GM21529 (cell line): ENCODE results near the gene KRT3.
"Not testable (repeated sequence)": the region's sequence is repeated elsewhere in the genome, so short reads cannot be mapped to it uniquely, and the experiment has no call there.

ENCODE experiments used
- ATAC-seq: cut with Tn5 transposase; IDR thresholded peaks from one replicate; pipeline ENCODE4 v1.9.1; 2021; ENCODE audit not compliant: unreplicated experiment

KRT3 gene

DNA sequence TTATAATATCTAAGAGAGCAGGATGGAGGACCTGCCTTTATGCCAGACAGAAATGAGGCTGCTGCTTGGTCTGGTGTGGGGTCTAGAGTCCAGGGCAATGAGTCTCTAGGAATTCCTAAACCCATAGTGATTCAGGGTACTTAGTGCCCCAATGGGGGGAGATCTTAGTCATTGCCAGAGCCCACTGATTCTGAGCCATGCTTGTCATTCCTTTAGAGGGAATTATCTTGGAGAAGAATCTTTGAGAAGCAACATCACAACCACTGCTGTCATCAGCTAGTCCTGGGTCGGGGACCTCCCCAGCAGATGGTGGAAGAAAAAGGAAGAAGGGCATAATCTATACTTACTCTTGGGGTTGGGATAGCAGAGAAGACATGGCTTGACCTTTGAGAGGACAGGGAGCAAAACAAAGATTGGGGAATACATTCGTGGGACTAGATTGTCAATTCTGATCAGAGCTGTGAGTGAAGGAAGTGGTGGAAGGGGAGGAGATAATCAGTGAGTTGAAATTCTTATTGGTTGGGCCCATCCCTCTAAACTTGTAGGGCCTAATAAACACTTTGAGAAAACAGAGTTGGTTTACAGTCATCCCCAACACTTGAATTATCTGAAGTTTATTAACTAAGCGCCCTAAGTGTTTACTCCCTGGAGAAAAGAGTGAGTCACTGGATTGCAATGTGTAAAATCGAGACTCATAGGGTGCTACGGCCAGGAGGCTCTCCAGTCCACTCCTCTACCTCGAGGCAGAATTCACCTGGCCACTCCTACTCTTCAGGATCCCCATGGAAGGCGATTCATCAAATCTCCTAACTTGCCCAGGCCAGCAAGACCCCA, 3.0 kb upstream of the KRT3 start:
- ATAC-seq, result no peak

DNA sequence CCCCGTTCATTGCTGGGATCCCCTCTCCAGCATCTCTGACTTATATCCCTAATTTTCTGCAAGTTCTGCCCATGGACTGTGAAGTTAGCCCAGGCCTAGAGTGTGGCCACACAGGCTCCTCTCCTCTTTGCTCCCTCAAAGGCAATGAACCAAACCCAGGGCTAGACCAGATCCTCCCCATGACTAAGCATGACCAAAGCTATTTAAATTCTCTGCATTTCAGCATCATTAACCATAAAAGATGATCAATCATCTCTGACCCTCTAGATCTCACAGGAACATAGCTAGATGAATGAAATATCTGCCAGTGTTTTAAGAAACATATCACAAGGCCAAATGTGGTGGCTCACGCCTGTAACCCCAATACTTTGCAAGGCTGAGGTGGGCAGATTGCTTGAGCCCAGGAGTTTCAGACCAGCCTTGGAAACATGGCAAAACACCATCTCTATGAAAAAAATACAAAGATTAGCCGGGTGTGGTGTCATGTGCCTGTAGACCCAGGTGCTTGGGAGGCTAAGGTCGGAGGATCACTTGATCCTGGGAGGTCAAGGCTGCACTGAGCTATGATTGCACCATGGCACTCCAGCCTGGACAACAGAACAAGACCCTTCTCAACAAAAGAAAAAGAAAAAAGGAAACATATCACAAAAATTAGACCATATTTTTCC, 2.2 kb upstream of the KRT3 start:
- no peak for ATAC-seq

DNA sequence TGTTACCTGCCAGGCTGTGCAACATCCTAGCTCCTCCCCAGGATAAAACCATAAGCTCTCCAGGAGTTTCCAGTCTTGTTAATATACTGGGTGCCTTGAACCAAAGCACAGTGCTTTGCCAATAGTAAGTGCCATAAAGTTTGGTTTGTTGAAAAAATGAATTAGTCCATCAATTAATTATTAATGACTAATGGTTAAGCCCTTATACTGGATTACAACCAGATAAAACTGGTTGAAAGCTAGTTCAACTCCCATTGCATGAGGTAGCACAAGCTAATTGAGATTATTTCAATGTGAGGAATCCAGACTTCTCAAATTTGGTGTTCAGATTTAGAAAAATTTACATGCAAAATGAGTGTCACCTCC, 1.6 kb upstream of the KRT3 start:
- no peak for ATAC-seq

DNA sequence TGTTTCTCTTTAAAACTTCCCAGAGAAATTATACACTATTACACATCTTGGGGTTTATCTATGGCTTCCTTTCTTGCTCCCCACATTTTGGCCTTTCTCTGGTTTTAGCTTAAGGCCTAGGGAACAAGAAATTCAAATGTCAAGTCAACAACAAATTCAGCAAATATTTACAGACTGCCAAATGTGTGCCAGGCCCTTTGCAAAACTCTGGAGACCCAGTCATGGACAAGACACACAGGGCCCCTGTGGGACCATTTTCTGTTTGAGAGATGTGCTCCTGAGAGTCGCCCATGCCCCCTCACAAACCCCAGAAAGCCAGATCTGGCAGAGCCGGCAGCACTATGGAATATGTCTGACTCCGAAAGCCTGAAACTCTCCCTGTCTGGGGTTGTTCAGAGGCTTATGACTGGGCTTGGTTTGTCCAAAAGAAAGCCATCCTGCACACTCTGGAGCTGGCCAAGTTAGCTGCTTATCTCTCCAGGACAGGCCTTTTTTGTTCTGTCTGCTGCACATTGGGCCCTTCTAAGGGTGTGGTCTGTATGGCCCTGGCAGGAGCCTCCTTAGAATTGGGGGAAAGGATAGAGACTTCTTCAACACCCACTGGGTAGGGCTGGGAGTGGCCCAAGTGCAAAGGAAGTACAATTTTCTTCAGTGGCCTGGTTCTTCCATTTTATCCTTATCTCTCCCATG, 1.1 kb upstream of the KRT3 start:
- no peak for ATAC-seq

DNA sequence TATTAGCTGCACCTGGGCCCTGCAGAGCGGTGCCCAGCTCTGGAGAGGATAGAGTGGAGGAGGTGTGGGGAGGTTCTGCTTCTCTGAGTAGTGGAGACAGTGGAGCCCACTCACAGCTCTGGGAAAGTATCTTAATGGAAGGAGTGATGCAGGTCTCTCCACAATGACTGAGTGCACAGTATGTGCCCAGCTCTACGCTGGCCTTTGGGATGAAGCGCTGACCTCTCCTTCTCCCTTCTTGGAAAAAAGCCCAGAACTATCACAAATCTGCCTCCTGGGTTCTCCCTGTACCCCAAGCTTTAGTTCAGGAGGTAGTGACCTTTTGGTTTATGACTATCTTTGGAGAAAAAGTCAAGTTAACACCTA, 495 bp upstream of the KRT3 start:
- ATAC-seq, result no peak

DNA sequence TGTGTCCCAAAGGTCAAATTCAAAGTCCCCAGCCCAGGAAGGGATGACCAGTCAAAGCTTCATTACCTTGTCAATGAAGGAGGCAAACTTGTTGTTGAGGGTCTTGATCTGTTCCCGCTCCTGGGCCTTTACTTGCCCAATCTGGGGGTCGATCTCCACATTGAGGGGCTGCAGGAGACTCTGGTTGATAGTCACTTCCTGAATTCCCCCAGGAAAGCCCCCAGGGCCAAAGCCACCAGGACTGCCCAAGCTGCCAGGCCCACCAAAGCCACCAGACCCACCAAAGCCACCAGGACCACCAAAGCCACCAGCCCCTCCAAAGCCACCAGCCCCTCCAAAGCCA, 614 bp downstream of the KRT3 start:
- not testable (repeated sequence) for ATAC-seq

DNA sequence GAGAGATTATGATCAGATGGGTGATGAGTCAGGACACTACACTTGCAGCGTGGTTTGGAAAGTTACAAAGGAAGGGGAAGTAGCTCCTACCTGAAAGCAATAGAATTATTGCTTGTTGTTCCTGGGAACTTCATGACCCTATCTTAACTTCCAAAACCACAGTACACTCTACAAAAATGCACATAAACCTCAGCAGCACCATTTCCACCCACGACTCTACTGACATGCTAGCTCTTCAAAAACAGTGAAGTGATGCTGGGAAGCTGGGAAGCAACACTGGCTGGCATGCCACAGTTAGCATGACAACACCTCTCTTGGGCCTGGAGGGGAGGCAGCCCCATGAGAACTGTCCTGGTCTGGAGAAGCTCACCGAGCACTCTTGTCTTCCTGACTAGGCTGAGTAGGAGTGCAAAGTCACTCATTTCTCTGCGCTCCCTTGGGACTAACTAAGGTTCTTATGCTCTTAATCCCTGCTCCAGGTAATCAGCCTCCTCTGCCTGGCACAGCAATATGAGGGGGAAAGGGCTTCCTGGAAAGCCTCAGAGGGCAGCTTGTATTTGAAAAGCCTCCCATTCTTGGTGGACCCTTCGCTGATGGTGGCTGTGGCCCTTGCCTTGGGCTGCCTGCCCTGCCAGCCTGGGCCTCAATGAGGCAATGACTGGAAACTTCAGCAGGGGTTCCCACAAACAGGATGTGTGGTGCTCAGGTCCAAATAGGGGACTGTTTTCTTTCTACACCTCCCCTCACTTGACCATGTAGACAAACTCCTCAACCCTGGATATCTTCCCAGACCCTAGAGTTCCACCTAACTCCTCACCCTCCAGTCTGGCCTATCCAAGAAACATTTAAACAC, 1.2 kb downstream of the KRT3 start:
- ATAC-seq, result no peak

DNA sequence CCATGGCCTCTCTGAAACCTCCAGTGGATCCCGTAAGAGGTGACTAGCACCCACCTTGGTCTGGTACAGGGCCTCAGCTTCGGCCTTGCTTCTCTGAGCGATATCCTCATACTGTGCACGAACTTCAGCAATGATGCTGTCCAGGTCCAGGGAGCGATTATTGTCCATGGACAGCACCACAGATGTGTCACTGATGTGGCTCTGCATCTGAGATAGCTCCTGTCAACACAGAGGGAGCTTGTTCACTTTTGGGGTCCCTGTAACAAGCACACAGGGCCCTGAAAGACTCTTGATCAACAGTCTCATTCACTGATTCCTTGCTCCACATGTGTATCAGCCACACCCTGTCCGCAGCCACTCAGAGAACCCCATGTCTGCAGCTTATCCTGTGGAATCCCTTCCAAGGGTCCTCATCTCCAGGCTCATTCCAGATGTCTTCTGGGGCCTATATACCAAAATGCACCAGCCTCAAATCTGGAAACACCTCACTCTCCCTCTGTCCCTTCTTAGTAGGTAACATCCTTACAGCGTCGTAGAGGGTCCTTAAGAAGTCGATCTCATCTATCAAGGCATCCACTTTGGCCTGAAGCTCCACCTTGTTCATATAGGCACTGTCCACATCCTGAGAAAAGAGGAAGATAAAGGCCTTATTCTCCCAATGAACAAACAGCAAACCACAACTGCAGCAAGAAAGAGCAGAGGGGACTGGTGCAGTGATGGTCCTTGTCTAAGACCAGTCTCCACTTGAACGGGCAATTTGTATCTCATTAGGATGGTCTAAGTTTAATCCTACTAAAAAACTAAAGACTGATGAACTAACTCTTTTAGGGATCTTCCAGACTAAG, 3.5 kb downstream of the KRT3 start:
- no peak for ATAC-seq

DNA sequence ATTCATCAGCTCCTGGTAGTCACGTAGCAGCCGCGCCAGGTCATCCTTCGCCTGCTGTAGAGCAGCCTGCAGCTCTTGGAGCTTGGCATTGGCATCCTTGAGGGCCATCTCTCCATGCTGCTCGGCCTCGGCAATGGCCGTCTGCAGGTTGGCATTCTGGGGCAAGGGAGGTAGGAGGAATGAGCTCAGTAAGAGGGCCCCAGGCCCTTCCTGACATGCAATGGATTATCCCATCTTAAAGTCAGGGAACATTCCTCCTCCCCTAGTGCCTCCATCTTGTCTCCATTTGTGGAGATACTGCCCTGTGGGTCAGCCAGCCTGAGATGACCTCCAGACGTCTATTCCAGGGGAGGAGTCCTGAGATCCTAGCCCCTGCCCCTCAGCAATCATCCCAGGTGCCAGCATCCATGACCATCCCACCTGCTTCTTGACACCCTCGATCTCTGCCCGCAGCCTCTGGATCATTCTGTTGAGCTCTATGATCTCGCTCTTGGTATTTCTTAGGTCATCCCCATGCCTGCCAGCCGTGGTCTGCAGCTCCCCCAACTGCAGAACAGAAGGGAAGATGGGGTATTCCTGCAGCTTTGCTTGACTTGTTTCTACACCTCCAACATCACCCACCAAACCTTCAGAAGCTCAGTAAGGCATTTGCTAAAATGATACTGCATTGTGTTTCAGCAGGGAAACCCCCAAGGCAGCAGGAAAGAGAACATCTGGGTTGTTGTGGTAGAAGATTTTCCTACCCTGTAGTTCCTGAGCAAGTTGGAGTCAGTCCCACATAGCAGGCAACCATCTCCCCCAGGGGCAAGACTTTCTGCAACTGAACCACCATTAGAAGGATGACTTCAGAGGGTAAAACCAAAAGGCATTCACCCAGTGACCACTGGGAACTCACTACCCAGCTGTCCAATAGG, 4.4 kb downstream of the KRT3 start:
- ATAC-seq, result no peak

DNA sequence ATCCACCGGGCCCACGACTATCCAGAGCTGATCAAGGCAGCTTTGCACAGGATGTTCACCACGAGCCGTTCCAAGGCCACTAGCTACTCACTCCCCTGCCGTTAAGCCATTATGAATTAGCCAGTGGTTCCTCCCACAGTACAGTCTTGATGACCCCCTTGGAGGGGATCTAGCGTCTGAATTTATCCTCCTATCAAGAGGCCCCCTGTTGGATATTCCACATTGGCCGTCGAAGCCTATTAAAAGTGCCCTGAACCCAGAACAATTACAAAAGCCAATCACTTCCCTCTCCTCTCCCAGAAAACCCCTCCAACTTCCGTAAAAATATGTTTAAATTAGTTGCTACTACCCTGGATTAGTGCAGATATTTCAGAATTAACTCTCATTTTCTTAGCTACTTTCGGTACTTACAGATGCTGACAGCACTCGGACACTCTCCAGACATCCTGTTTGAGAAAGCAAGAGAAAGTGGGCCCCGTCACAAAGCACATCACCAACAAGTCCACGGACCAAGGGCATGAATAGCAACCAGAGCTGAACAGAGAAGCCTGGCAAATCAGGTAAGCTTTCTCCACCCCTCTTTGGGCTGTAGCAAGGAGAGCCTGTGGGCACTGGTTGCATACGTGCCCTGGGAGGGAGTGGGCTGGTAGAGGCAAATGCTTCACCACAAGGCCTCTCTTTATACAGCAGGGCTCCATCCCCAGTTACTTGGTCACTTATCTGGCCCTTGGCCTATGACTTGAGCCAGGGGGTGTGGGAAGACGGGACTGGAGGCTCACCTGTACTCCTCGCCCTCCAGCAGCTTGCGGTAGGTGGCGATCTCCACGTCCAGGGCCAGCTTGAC, 5.3 kb downstream of the KRT3 start:
- no peak for ATAC-seq

DNA sequence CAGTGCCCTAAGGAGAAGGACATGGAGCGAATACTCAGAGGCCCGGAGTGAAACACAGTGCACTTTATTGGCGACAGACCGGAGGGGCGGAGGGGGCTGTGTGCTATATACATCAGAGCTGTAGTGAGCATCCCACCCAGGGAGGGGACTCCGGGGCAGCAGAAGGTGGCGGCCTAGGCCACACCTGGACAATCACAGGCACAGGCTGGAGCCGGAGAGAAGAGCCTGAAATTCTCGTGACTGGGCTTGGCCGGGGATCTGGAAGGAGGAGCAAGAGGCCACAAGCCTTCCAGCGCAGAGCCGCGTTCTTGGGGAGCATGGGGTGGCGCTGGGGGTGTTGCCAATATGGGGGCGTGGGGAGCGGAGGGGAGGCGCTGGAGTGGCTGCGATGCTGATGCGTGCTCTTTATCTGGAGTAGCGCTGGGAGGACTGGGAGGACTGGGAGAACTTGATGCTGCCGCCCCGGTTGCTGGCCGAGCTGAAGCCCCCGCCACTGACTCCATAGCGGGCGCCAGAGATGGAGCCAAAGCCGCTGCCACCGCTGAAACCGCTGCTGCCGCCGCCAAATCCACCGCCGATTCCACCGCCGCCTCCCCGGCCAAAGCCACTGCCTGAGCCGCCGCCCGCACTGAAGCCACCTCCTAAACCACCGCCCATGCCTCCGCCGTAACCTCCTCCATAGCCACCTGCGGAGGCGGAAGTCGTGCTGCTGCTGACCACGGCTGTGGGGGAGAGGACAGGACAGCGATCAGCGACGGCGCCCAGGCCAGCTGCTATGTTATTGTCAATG, 6.1 kb downstream of the KRT3 start:
- ATAC-seq, result no peak

DNA sequence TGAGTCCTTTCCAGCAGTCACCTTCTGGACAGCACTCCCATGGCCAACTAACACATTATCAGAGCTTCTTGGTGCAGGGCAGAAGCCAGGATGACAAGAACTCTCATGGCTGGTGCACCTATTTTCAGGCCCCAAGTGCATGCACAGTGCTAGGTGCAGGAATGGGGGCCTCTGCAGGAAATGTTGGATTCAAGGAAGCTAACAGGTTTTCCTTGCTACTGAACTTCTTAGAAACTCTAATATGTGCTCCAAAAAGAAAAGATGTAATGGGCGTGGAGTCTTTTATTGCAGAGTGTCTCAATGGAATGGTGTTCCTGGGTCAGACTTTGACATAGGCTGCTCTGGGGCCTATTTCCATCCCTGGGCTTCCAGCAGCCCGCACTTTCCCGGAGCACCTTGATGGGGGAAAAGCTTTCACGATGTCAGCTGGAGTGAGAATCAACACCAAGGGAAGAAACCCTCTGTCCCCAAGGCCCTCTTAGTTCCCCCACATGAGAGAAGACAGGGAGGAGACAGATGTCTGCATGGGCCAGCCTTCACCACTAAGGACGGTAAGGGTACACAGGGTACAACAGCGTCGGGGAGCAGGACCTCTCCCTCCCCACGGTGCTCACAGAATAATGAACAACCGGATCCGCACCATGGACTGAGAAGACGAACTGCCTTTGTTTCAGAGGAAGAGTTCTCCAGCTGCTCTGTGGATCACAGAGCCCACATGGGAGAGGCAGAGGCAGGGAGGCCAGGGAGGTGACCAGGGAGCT, 6.9 kb downstream of the KRT3 start:
- no peak for ATAC-seq

DNA sequence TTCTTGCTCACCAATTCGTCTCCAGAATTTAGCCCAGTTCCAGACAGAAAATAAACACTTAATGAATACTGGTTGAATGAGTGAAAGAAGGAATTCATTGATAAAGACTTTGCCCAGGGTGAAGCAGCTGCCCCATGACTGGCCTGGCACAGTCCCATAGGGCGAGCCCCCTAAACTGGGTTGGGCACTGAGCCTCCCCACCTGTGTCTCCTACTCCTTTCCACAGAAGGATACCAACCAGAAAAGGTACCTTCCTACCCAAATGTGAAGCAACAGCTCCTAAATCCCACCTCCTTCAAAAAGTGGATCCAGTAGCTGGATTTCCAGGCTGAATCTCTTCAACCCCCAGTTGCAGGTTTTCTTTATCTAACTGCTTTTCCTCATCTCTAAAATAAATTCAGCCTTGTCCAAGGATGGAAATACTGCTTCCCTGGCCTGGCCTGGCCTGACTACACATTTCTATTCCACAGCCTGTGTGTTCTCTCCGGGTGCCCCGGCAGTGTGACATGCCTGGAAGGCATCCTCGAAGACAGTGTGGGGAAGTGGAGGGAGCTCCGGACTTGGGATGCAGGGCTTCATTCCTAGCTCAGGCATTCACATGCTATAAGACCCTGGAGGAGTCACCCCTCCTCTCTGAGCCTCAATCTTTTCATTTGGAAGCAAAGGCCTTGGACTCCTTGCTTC, 7.6 kb downstream of the KRT3 start:
- no peak for ATAC-seq

DNA sequence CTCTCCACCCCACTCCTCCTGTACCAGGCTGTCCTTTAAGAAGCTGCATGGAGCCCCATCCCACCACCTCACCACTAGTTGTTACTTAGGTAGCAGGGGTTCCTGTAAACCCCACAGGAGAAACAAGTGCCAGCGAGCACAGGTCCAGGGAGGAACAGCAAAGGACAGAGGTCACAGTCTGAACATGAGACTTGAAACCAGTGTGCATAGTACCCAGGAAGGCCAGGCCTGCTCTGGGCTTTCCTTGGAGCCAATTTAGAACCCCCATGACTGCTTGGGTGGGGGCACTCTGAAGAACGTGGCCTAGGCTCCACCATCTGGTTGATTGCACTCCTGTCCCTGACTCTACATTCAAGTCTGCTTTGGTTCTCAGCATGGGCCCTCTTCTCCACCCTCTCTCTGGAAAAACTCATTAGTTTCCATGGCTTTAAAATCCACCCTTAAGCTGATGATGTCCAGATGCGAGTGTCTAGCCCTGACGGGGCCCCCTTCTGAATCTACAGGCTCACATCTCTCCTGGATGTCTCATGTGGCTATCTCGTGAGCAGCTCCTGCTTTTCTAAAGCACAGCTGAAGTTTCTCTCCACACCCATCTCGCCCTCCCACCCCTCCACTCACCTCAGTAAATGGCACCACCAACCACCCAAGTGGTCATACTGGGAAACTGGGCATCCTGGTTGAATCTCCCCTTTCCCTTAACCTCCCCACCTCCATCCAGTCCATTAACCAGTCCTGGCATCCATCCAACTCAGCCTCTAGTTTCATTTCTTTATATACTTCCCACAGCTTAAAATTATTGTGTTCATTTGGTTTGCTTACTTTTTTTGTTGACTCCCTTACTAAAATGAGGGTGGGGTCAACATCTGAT, 8.4 kb downstream of the KRT3 start:
- ATAC-seq, result no peak

DNA sequence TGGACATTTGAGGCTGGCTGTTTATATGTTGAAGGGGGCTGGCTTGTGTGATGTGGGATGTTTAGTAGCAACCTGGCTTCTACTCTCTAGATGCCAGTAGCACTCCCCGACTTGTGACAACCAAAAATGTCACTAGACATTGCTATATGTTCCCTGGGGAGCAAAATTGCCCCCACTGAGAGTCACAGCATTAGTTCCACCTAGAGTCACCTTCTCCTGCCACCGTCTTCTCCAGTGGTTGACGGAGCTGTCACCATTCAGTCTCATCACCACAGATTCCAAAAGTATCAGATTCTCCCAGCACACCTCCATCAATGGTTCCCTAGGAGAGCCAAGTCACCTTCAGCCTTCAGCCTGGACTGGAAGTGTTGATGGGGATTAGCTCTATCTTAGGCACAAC, 11.0 kb downstream of the KRT3 start:
- no peak for ATAC-seq
